SHP77 (cell line): ENCODE data around the gene TMEM183A.

Source experiments
- DNase-seq, 2 experiments: peaks; one replicate each; lab custom pipeline; 2025; lab: John Stamatoyannopoulos, UW

The TMEM183A gene

GRCh38 chr1:203045821-203046594, 38.8 kb downstream of the TMEM183A start:
- DNase-seq, result no peak

DNA sequence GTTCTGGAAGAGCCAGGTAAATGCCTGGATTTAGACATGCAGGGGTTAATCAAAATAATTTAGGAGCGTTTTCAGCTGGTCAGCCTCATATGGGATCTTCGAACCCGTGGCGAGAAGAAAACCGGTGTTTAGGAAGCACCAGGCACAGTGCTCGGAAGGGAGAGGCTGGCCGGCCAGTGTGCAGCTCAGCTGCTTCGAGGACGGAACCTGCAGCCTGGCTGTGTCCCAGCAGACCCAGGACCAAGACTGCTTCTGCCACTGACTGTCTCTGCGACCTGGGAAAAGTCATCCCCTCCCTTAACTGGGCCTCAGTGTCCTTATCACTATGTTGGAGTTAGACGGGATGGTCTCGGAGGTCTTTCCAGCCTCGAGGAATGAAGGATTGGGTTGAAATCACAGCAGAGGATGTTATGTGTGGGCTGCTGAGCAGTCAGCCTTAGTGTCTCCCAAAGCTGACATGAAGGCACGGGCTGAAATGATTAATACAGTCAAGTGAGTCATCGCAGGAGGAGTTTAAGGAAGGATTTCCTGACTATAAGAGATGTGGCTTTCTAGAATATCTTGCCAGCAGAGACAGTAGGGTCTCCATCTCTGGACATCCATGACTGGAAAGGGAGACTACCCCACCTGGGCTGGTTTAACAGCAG, 39.9 kb downstream of the TMEM183A start:
- DNase-seq, result no peak

DNA sequence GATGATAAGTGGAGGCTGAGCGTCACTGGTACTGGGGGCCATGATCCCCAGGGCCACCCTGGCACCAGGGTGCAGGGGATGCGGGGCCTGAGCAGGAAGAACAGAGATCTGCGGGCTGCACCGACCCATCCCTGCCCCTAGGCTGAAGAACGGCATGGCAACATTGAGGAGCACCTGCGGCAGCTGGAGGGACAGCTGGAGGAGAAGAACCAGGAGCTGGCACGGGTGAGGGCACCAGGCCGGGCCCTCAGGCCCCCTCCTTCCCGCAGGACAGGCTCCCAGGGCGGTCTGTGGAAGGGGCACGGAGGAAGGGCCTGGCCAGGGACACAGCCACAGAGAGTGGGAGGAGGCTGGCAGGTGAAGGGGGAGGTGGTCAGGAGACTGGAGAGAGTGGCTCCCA, 40.9 kb downstream of the TMEM183A start:
- DNase-seq, result peak; percentile 6 to 49

GRCh38 chr1:203048555-203049051, 41.4 kb downstream of the TMEM183A start:
- DNase-seq, result peak; percentile 4 to 28

GRCh38 chr1:203049077-203049476, 41.9 kb downstream of the TMEM183A start:
- DNase-seq, result no peak

- DNase-seq, result no peak
Measured at GRCh38 chr1:203049576-203050180, 42.5 kb downstream of the TMEM183A start.

- no peak for DNase-seq
Measured at GRCh38 chr1:203050826-203051225, 43.7 kb downstream of the TMEM183A start.

GRCh38 chr1:203051841-203052324, 44.7 kb downstream of the TMEM183A start:
- peak; percentile 68 to 74 for DNase-seq

DNA sequence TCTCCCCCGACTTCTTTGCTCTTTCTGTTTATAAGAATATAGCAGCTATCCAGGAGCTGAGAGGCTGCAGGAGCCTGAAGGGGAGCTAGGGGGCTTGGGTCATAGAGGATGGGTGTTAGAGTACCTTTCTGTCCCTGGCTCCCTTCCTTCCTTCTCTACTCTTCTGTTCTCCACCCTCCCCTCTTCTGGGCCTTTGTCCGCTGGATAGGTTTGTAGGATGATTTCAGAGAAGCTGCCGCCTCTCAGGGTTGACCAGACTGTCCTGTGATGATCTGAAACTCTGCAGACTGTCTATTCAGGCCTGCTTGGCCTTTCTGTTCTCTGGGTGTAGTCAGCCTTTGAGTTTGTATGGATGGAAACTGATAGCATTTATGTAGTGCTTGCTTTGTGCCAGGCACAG, 45.4 kb downstream of the TMEM183A start:
- no peak for DNase-seq

DNA sequence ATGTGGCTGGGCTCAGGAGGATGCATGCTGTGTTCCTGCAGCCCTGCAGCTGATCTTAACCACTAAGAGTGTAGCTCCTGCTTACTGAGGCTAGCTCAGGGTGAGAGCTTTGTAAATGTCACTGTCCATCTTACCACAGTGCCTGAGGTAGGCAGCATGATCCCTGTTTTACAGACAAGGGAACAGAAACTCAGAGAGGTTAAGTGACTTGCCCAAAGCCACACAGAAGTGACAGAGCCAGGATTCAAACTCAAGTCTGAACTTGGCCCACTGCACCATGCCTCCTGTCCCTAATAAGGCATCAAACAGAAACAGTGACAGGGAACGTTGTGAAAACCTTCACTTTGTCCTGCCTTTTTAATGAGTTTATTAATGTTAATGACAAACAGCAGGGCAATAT, 47.0 kb downstream of the TMEM183A start:
- no peak for DNase-seq

- DNase-seq, result no peak
Measured at GRCh38 chr1:203054642-203055041, 47.5 kb downstream of the TMEM183A start.

GRCh38 chr1:203055161-203055799, 48.1 kb downstream of the TMEM183A start:
- DNase-seq, result no peak

DNA sequence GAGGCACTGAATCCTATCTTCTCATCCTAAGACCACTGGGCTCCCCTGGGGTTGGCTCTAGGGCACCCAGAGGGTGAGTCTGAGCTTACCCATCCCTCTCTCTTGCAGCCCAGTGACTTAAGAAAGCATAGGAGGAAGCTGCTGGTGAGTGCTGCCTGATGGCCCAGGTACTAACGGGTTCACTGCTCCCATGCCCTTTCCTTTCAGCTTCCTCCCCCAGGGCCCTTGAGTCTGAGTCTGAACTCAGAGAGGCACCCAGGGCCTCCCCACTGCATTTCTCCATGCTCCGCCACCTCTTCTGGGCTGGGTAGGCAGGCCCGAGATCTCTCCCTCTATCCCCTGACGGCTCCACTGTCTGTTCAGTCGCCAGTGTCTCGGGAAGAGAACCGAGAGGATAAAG, 48.8 kb downstream of the TMEM183A start:
- DNase-seq, result no peak

GRCh38 chr1:203056516-203056915, 49.3 kb downstream of the TMEM183A start:
- DNase-seq, result no peak

- DNase-seq, result no peak
Measured at GRCh38 chr1:203057911-203058675, 50.9 kb downstream of the TMEM183A start.

DNA sequence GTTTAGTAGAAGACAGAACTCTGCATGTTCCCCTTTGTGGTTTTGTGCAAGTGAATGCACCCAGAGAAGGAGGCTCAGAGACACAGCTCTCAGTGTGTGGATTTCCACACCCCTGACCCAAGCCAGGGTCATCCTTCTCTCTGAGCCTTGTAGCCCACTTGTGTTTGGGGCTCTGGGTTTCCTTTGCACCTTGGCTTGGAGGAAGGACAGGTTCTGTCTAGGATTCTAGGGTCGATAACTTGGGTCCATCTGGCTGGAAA, 51.4 kb downstream of the TMEM183A start:
- no peak for DNase-seq

- no peak for DNase-seq
Measured at GRCh38 chr1:203059485-203059884, 52.3 kb downstream of the TMEM183A start.

- DNase-seq, result no peak
Measured at GRCh38 chr1:203060115-203060514, 52.9 kb downstream of the TMEM183A start.

DNA sequence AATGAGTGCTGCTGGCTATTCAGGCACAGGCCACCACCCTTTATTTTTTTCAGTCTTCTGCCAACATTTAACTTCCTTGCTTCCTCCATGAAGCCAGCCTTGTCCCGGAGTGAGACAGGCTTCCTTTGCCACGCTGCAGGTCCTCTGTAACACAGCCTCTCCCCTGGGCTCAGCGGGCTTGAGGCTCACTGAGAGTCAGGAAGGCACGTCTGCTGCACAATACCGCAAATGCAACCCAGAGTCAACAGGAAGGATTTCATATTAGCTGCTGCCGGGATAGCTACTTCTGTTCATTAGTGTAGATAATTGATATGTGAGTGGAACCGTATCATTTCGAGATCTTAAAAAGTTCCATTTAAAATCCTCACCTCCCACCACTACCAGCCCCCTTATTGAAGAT, 56.1 kb downstream of the TMEM183A start:
- DNase-seq, result no peak

DNA sequence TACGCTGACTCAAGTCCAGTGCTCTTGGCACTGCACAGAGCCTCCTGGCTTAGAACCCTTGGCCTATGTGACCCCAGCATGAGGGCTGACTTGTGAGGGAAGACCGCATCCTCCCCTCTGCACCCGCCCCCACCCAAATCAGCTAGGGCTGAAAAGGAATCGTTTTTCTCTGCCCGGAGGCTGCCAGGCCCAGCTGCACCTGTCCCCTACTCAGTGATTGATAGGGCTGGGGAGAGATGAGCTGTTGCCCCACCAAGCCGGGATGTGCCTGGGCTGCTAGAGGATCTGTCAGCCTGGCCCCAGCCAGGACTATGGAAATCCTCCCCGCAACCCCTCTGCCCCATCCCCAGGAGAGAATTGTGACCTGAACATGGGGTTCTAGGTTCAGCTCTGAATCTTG, 58.0 kb downstream of the TMEM183A start:
- peak in 1 of 2 experiments; percentile 17 for DNase-seq

DNA sequence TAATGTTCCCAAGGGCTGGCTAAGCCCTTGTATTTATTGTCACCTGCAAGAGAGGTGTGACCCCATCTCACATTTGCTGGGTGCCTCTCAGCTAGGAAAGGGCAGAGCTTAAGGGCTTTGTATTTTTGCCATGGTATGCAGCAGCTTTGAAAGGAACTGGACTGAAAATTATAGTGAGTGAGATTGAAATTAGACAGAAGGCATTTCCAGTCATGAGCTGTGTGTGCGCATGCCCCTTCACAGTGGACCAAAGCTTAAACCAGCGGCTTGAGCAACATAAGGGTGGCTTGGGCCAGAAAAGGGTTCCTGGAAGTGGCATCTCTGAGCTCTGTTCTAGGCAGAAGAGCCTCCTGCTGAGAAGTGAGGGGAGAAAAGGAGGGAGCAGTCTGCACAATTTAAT, 58.8 kb downstream of the TMEM183A start:
- DNase-seq, result no peak

DNA sequence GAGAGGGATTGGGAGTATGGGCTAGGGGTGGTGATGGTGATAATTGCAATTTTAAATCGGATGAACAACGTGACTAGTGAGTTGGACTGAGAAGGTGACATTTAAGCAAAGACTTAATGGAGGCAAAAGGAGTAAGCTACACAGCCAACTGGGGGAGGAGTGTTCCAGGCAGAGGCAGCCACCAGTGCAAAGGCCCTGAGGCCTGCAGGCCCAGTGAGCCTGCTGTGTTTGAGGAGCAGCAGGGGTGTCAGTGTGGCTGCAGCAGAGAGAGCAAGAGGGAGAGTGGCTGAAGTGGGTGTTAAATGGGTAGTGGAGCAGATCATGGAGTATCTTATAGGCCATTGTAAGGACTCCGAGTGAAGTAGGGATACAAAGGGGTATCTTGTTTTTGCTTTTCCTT, 59.8 kb downstream of the TMEM183A start:
- no peak for DNase-seq
